Tibial nerve (tissue), 4 donors: ENCODE data around the gene VN1R4. TPM values are rescaled to one million over a fixed set of nuclear protein-coding genes. Genes with fewer than 3 reads are reported as not detected.
"Not testable (repeated sequence)": the region's sequence is repeated elsewhere in the genome, so short reads cannot be mapped to it uniquely, and the experiment has no call there.

Source experiments
- DNase-seq, 2 donors: peaks; one replicate each; pipeline ENCODE4 v3.0.0-alpha.2; 2019; ENCODE audit warnings: low spot score in 2 of 2
- H3K27ac ChIP-seq, 4 donors: fragments of 200-600 bp; sonication (generic) in 3 of 4; one replicate each; pipeline ENCODE4 v1.5.1; 2017 to 2019; ENCODE audit warnings: mild to moderate bottlenecking in 1 of 4
- H3K27me3 ChIP-seq, 2 donors: fragments of 200-600 bp; sonication (generic) in 1 of 2; one replicate each; pipeline versions ENCODE4 v1.5.1 to v1.6.0; 2017 to 2019
- H3K36me3 ChIP-seq, 3 donors: fragments of 200-600 bp; sonication (generic); one replicate each; pipeline ENCODE4 v1.5.1; 2018 to 2019
- H3K4me1 ChIP-seq, 4 donors: fragments of 200-600 bp; sonication (generic) in 3 of 4; one replicate each; pipeline ENCODE4 v1.5.1; 2017 to 2019
- H3K4me3 ChIP-seq, 4 donors: fragments of 200-600 bp; sonication (generic) in 3 of 4; one replicate each; pipeline ENCODE4 v1.5.1; 2017 to 2019; ENCODE audit warnings: mild to moderate bottlenecking in 1 of 4, moderate library complexity in 1 of 4
- H3K9me3 ChIP-seq, 4 donors: fragments of 200-600 bp; sonication (generic) in 3 of 4; one replicate each; pipeline ENCODE4 v1.5.1; 2017 to 2019
- CTCF ChIP-seq, 5 experiments: fragments of 200-600 bp in 3 of 5; fragments of 450-650 bp in 2 of 5; sonication (generic) in 3 of 5; IDR thresholded peaks; one replicate each; pipeline ENCODE4 v1.5.1; 2016 to 2019; ENCODE audit warnings: antibody characterized with exemption in 5 of 5, mild to moderate bottlenecking in 3 of 5, moderate library complexity in 2 of 5
- EP300 ChIP-seq, 2 donors: sonication (generic); formaldehyde crosslinking; IDR thresholded peaks; one replicate each; pipeline ENCODE4 v1.6.1; 2017; ENCODE audit warnings: antibody characterized with exemption in 2 of 2, mild to moderate bottlenecking in 1 of 2
- POLR2A ChIP-seq, 2 donors: fragments of 450-650 bp; IDR thresholded peaks; one replicate each; pipeline ENCODE4 v1.6.1; 2017; ENCODE audit warnings: antibody characterized with exemption in 2 of 2, mild to moderate bottlenecking in 2 of 2, moderate library complexity in 2 of 2
- WGBS, 2 donors: methylation state at CpG; one replicate each; pipeline ENCODE4 v1.1.5; 2018; 5-methylcytosine and 5-hydroxymethylcytosine counted together
- total RNA-seq, 4 donors: library from RNA; depleted of rRNA; stranded (reverse); fragments of >200 nt; gene quantifications; one replicate each; pipeline ENCODE4 v1.1.0, GENCODE V29; 2016

Gene VN1R4
- not detected for total RNA-seq

- H3K4me3 ChIP-seq, DNase-seq, H3K36me3 ChIP-seq, H3K4me1 ChIP-seq, H3K9me3 ChIP-seq, H3K27ac ChIP-seq, H3K27me3 ChIP-seq: not testable (repeated sequence)
- 71 to 91% methylated on average over 4 to 5 of the region's 5 CpGs for WGBS, 2 donors
Observed at GRCh38 chr19:53267623-53268022, at the start of gene VN1R4. VN1R4 (minus strand) TSS chr19:53267723; CDS start chr19:53267665, 58 bp downstream.

- Histone ChIP-seq H3K27ac (no peak overlapping the region), H3K4me3 (no peak overlapping the region), H3K9me3 (peaks cover 0 to 8% (median 0%) of the 10 kb centered on the region in 4 donors), H3K4me1 (peaks cover 0 to 5% (median 0%) of the 10 kb centered on the region in 4 donors), H3K27me3 (peaks cover 0 to 26% of the 10 kb centered on the region in 2 donors), H3K36me3 (no peaks in the 10 kb centered on the region)
- no peak for TF ChIP-seq CTCF (IDR thresholded peaks at IDR 0.05)
- 65 to 74% methylated on average over 12 of the region's 12 CpGs for WGBS, 2 donors
- no peak for DNase-seq
Observed at GRCh38 chr19:53311897-53312296, 44.4 kb upstream of the VN1R4 start.

- Histone ChIP-seq H3K4me1 (peaks cover 0 to 5% (median 0%) of the 10 kb centered on the region in 4 donors), H3K36me3 (no peaks in the 10 kb centered on the region), H3K27me3 (peaks cover 0 to 31% of the 10 kb centered on the region in 2 donors), H3K9me3 (peaks cover 0 to 13% (median 0%) of the 10 kb centered on the region in 4 donors), H3K4me3 (no peak overlapping the region), H3K27ac (no peak overlapping the region)
- WGBS, 2 donors, result 50 to 51% methylated on average over 11 of the region's 11 CpGs
- no peak for DNase-seq
- TF ChIP-seq POLR2A (IDR thresholded peaks at IDR 0.05) (no peak), CTCF (IDR thresholded peaks at IDR 0.05) (no peak), EP300 (IDR thresholded peaks at IDR 0.05) (no peak)
Observed at GRCh38 chr19:53311044-53311443, 43.5 kb upstream of the VN1R4 start.

- H3K9me3 ChIP-seq, result peaks cover 0 to 13% (median 0%) of the 10 kb centered on the region in 4 donors
- H3K27ac ChIP-seq, result no peak overlapping the region
- WGBS, 2 donors, result 2 to 3% methylated on average over 9 to 29 of the region's 32 CpGs
- no peak for DNase-seq
- peaks cover 0 to 31% of the 10 kb centered on the region in 2 donors for H3K27me3 ChIP-seq
- peak in 2 of 5 experiments; percentile 17 to 20 for TF ChIP-seq CTCF (IDR thresholded peaks at IDR 0.05)
- TF ChIP-seq POLR2A (IDR thresholded peaks at IDR 0.05), result no peak
- H3K4me3 ChIP-seq, result no peak overlapping the region
- H3K4me1 ChIP-seq, result peaks cover 0 to 5% (median 0%) of the 10 kb centered on the region in 4 donors
- no peaks in the 10 kb centered on the region for H3K36me3 ChIP-seq
Observed at GRCh38 chr19:53308339-53308811, 40.9 kb upstream of the VN1R4 start.

- WGBS, 2 donors, result 33% methylated on average over 1 of the region's 8 CpGs; no CpG with 5 or more reads in 1 of the 2 donors
- peaks cover 0 to 12% (median 0%) of the 10 kb centered on the region in 4 donors for H3K9me3 ChIP-seq
- H3K27me3 ChIP-seq, H3K36me3 ChIP-seq, H3K4me3 ChIP-seq, H3K4me1 ChIP-seq, DNase-seq, H3K27ac ChIP-seq: not testable (repeated sequence)
Observed at GRCh38 chr19:53301341-53301740, 33.8 kb upstream of the VN1R4 start.

- Histone ChIP-seq H3K4me1 (no peaks in the 10 kb centered on the region), H3K36me3 (no peaks in the 10 kb centered on the region), H3K4me3 (no peak overlapping the region), H3K27ac (no peak overlapping the region), H3K27me3 (no peaks in the 10 kb centered on the region), H3K9me3 (peaks cover 0 to 52% (median 8%) of the 10 kb centered on the region in 4 donors)
- no peak for DNase-seq
- TF ChIP-seq POLR2A (IDR thresholded peaks at IDR 0.05), result no peak
- no peak for TF ChIP-seq EP300 (IDR thresholded peaks at IDR 0.05)
- TF ChIP-seq CTCF (IDR thresholded peaks at IDR 0.05), result no peak
- WGBS, 2 donors, result 75 to 87% methylated on average over 7 of the region's 7 CpGs
Observed at GRCh38 chr19:53294786-53295441, 27.4 kb upstream of the VN1R4 start.
